Stimulated activated CD4-positive, alpha-beta T cell treated with anti-CD3 and anti-CD28 coated beads, TNF-alpha, amount 100 ng/mL, for 48 hours (primary cell): ENCODE data around the gene TOX2.

Experiments
- DNase-seq, 3 donors: peaks; one replicate each; pipeline ENCODE4 v3.0.0-alpha.2; 2020; ENCODE audit warnings: low read depth in 3 of 3

Gene TOX2

DNA sequence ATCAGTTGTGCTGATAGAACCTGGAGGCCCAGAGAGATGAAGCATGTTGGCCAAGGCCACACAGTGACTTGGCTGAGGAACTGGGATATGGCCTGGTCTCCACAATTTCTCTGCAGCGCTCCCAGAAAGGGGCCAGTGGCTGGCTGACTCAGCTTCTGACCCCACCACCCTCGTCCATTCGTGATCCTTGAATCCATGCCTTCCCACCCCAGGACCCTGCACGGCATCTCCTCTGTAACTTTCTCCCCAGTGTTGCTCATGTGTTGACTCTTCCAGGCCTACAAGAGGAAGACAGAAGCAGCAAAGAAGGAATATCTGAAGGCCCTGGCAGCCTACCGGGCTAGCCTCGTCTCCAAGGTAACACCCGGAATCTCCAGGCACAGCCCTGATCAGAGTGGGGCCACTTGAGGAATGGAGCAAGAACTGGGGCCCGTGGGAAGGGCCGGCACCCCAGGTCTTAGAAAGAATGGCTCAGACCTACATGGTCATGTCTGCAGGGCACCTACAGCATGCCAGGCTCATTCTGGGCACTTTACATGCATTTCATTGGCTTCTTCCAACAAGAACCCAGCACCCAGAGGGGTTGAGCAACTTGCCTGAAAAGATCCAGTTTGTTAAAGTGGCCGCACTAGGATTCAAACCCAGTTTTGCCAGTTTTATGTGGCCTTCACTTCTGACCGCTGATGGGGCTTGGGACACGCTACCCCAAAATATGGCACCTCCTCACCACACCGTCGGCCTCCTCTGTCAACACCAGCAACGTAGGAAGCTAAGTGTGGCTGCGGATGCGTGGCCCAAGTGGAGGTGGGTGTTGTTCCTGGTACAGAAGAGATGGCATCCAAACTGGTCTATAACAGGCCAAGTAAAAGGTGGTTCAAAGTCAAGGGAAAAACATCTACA is 150.1 kb downstream of the TOX2 start:
- DNase-seq: no peak

DNA sequence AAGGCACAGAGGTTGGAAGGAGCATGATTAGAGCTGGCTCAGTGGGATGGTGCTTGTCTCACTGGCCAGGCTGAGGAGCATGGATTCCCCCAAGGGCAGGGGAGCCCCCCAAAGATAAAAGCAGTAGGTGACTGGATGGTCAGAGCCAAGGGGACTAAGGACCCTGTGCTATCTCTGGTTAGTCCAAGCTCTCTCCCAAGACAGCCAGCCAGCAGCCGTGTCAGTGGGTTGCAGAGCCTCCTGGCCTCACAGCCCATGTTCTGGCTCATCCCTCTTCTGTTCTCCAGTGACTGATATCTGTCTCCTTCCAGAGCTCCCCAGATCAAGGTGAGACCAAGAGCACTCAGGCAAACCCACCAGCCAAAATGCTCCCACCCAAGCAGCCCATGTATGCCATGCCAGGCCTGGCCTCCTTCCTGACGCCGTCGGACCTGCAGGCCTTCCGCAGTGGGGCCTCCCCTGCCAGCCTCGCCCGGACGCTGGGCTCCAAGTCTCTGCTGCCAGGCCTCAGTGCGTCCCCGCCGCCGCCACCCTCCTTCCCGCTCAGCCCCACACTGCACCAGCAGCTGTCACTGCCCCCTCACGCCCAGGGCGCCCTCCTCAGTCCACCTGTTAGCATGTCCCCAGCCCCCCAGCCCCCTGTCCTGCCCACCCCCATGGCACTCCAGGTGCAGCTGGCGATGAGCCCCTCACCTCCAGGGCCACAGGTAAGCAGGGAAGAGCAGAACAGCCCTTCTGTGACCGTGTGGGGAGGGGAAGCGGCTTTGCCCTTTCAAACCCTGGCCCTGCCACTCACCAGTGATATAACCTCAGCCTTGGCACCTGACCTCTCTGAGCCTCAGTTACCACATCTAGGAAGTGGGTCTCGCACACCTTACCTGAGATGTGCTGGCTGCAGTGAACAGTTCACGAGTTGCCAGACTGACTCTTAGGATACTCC is 151.0 kb downstream of the TOX2 start:
- DNase-seq: no peak

DNA sequence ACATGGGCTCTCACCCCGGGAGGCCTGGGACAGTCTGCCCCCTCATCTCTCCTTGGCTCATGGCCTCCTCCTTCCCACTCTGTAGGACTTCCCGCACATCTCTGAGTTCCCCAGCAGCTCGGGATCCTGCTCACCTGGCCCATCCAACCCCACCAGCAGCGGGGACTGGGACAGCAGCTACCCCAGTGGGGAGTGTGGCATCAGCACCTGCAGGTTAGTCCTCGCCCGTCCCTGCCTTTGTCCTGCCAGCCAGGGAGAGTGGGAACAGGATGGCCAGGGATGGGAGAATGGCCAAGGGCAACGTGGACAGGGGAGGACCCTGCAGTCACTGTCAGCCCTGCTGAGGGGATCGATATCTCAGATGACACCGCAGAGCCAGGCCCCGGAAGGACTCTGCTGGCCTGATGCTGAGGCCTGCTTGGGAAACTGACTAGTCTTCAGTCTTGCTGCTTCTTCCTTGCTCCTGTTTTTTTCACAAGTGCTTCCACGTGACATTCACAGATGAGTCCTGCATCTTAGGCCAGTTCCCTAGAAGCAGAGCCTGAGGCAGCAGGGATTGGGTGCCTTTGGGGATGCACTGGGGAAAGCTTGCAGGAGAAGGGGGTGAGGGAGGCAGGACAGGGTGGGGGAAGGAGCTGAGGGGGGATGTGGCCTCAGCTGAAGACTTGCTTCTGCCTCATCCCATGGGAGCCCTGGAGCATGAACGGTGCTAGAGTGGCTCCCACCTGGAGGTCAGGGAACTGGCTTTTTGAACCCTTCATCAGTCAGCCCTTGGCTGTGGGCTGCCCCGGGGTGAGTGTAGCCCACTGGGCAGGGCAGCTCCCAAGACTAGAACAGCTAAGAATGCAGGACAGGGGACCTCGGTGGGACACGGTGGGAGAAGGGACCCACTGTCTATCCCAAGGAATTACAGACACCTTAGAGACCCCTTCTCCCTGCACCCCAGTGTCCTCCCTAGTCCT is 152.3 kb downstream of the TOX2 start:
- DNase-seq: no peak

DNA sequence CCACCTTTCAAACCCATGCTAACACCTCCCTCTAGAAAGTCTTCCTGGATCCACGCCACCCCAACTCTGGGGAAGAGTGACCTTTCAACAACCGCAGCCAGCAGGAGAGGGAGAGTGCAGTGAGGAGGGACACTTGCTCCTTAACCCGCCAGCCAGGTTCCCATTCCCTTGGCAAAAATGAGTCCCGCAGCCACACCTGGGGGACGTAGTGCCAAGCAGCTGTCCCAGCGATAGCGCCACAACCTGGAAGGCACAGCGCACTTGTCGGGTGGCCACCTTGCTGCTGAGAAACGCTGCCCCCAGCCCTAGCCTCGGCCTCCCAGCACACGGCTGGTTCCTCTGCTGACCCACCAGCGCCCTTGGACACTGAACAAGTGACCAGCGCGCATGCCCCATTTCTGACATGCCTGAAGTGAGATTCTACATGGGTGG is 153.0 kb downstream of the TOX2 start:
- no peak for DNase-seq

DNA sequence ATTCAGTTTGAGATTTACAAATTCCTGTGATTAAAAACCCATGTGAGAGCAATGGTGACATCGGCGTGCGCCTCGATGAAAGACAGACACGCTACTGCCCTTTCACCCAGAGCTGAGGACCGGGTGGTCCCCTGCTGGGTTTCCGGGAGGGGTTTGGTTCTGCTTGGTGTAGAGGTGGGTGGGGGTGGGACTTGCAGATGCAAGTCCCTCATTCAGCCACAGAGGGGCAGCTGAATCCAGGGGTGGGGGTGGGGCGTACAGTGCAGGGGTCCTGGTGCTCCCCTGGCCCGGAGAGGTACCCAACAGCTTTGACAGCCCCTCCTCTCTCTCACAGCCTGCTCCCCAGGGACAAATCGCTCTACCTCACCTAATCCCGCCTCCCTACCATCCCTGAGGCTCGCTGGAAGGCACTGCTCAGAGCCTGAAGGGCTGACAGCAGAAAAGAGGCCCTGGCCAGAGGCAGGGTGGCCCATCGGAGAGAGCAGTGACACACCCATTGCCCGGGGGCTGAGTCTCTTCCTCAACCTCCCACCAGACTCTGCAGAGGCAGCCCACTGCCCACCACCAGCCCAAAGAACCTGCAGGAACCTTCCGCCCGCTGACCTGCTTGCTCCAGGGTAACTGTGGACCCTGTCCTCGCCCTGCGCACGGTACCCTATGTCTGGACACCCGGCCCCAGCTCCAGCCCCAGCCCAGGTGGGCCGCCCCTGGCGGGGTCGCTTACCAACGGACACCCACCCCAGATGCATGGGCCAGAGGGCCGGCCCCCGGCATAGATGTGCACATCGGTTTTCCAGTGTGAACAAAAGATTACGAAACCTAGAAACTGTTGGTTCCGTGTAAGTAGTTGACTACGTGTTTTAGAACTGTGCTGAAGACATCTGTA is 153.9 kb downstream of the TOX2 start:
- DNase-seq: no peak

DNA sequence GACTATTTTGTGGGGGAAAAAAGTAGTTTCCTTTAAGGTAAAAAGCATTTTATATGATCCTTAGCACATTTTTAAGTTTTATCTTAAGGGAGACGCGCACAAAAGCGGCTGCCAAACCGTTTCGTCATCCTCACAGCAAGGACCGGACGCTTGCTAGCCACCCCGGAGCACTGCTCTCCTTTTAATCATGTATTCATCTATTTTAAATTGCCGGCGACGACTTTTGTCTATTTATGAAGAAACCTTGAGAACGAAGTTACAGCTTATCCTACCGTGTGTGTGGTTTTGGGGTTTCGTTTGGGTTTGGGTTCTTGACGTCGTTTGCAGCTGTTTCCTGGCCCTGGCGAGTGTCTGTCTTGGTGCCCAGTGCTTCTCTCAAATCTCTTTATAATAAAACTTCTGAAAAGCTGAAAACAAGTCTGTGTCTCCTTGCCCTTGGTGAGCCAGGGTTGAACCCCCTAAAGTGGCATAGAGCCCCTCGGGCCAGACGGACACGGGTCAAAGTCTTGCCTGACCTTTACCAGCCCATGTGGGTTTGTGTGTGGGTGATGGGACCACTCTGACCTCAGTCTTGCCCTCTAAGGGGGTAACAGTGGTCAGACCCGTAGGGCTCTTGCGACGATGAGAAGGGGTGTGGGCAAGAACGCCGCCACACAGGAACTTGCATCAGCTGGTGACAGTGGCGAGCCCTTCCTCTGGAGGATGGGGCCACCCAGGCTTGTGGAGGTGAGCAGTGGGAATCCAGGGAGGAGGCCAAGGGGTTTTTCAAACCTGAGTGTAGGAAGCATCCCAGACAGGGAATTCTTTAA is 154.8 kb downstream of the TOX2 start:
- peak in 2 of 3 donors; percentile 39 to 43 for DNase-seq

DNA sequence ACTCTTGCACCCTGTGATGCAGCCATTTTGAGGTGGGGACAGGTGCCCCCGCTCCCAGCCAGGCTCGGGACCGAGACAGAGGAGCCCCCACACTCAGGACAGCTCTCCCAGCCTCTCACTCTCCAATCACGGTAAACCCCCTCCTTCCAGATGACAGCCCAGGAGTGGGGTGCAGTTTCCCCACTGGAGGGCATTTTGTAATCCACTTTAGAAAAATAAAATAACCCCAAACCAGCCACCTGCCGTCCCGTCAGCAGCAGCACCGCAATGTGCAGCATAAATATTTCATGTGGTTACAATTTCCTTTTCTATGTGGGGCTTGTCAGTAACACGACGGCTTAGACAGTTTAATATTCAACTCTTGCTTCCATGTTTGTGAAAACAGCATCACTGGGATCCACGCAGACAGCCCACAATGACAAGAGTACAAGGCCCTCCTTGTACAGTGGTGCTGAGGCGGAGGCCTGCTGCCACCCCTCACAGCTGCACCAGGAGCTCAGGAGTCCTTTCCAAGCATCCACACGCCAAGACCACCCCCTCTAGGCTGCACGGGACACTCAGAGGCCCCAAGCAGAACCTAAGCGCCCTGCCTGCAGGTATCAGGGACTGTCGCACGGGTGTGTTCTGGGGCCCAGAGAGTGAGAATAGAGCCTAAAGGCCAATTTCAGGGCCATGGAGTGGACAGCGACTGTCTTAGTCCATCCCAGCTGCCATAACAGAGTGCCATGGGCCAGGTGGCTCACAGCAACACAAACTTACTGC is 155.7 kb downstream of the TOX2 start:
- DNase-seq: no peak

DNA sequence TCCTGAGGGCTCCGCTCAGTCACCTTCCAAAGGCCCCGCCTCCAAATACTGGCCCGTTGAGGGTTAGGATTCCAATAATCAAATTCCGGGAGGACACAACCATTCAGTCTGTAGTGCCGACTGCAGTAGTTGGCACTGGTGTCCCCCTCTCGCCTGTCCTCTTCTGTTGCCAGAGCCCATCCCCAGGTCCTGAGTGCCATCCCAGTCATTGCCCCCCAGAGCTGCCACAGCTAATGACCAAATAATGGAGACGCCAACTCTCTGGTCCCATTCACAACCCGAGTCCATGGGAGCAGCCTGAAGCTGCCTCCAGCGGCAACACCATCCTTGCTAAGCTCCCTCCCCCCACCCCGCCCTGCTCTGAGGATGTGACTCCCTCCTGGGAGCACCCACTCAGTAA is 156.4 kb downstream of the TOX2 start:
- DNase-seq: no peak

DNA sequence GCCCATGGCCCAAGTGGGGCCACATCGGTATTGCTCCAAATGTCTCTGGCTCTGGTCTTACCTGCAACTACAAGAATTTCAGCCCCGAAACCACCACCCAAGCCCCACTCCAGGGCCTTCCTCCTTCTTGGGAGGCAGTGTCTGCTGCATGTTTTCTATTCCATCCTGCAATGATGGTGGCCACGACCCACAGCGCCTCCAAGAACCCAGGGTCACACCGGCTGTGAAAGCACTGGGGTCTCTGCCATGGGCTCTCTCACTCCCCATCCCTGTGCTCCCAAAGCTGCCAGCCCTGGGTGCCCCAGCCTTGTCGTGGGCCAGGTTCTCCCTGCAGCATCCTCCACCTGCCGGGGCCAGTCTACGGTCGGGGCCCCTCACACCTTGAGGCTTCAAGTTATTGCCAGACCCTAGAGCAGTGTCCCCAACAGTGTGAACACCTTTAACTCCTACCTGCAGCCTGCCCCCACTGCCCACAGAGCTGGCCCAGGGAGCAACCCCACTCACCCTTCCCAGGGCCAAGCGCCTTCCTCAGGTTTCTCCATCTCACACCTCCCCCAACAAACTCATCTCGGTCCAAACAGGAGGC is 157.0 kb downstream of the TOX2 start:
- DNase-seq: no peak

DNA sequence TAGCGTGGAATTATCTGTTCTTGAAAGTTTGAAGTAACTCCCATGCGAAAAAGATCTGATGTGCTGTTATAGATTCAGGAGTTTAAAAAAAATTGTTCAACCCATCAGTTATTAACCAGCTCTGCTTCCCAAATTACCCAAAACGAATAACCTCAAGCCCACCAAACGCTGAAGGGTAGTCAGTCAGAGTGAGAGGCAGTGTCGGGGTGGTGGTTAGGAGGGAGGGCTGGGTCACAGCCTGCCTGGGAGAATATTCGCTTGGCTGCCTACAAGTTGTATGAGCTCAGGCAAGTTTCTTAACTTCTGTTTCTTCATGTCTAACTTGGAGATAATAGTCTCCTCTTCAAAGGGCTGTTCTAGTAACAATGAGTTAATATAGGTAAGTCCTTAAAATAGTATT is 157.7 kb downstream of the TOX2 start:
- no peak for DNase-seq

DNA sequence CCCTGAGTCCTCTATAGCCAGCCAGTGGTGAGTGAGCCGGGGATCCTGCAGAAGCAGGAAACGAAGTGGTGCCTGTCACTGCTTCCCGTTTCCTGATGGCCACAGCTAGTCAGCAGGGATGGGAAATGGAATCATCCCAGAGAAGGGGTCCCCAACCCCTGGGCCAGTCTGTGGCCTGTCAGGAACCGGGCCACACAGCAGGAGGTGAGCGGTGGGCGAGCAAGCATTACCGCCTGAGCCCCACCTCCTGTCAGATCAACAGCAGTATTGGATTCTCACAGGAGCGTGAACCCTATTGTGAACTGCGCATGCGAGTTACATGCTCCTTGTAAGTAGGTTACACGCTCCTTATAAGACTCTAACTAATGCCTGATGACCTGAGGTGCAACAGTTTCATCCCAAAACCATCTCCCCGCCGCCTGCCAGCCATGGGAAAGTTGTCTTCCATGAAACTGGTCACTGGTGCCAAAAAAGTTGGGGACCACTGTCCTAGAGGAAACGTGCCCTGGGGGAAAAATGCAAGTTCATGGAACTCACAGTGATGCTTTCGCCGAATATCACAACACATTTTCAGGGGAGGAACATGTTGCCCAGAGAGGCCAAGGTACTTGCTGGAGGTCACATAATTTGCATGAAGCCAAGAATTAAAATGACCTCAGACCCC is 158.5 kb downstream of the TOX2 start:
- no peak for DNase-seq

DNA sequence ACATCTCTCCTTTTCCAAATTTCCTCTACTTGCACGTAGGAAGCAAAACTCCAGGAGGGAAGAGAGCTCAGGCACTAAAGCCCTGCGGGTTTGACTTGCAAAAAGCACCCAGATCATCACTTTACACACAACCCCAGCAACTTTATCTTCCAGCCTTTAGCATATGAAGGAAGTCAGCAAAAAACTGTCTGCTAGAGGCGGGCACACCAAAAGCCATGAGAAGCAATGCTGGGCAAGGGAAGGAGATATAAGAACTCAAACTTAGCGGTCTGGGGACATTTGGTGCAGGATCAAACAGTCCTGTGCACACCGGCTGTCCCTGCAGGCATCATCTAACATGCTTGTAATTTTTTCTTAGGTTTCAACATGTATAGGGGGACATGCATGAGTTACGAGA is 159.0 kb downstream of the TOX2 start:
- no peak for DNase-seq

DNA sequence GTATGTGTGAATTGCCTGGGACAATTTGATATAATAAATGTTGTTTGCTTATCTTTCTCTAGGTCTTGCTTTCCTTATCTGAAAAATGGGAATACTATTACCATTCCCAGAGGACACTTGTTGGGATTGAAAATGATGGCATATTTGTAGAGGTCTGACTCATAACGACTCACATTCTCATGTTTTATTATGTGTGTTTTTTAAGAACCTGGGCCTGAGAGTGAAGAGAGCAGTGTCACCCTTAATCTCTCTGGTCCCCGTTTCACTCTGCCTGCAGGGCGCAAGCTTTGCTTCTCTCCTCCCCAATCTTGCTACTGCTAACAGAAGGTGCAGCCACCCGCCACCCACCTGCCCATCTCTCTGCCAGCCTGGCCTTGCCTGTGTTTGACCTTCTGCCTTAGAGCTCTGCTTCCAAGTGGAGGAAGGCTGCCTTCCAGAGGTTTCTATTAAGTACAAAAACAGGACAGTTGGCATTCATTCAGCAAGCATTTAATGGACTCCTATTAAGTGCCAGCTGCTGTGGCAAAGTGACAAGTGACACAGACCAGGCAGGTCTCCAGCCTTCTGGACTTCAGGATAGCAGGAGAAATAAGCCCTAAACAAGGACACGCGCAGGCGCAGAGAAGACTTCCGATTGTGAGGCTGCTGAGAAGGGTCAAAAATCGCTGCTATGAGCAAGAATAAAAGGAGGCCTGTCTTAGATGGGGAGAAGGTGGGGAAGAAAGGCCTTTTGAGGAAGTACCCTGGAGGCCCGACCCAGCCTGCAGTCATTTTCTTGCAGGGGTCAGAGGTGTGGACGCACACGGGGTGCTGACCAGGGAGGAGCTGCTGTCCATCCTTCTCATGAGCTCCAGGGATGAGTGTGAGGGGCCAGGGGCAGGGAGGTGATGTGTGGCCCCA is 159.8 kb downstream of the TOX2 start:
- DNase-seq: no peak

DNA sequence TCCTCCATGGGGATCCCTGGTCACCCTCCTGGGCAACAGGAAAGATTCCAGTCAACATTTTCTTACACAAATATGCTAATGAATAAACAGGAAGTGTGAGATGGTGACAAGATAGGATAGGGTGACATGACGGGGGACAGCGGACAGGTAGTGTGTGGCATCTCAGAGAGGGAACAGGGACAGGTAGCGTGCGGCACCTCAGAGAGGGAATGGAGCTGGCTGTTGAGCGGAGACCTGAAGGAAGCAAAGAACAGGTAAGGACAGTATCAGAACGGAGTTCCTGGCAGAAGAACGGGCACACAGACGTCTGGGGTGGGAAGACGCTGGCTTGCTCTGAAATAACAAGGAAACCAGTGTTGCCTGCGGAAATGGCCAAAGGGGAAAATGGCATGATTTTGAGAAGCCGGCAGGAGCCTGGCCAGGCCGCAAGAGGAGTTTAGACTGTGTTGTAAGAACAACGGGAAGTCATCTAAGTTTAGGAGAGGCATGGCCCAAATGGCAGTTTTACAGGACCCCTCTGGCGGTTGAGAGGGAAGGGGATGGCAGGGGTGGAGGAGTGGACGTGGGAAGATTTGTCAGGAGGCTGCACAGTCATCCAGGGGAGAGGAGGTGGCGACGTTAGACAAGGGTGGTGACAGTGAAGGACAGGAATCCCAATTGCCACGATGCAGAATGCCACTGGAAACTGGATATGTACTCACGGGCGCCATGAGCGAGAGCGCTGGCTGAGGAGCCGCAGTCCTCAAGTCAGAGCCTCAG is 160.7 kb downstream of the TOX2 start:
- no peak for DNase-seq

DNA sequence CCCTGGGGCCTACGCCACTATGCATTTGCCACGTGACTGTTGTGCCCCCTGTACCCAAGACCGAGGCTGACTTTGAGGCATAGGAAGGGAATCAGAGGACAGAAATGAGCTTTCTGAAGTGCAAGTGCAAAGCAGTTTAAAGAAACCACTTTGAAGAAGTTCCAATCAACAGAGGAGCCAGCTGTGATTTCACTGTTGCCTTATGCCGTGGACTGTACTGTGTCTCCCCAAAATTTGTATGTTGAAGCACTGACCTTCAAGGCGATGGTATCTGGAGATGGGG is 161.2 kb downstream of the TOX2 start:
- DNase-seq: no peak

DNA sequence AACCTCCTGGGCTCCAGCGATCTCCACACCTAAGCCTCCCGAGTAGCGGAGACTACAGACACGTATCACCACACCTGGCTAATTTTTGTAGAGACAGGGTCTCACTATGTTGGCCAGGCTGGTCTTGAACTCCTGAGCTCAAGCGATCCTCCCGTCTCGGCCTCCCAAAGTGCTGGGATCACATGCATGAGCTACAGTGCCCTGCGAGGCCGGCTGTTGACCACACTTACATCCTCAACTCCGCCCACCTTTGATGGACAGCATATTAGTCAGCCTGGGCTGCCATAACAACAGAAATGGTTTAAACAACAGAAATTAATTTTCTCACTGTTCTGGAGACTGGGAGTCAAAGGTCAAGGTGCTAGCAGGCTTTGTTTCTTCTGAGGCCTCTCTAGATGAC is 164.6 kb downstream of the TOX2 start:
- no peak for DNase-seq
